ENCODE results near the gene NUCB1. TPM values are rescaled to one million over a fixed set of nuclear protein-coding genes. Genes with fewer than 3 reads are reported as not detected.
"Not testable (repeated sequence)": the region's sequence is repeated elsewhere in the genome, so short reads cannot be mapped to it uniquely, and the experiment has no call there.

NUCB1 gene
- total RNA-seq, 1 donor from 2014 or later, result 234 TPM

DNA sequence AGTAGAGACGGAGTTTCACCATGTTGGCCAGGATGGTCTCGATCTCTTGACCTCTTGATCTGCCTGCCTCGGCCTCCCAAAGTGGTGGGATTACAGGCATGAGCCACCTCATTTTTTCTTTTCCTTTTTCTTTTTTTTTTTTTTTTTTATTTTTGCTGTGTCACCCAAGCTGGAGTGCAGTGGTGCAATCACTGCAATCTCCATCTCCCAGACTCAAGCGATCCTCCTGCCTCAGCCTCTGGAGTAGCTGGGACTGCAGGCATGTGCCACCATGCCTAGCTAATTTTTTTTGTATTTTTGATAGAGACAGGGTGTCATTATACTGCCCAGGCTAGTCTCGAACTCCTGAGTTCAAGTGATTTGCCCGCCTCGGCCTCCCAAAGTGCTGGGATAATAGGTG is 2.2 kb downstream of the NUCB1 start:
- intact Hi-C loops (cut with micrococcal nuclease), result not testable (repeated sequence)

DNA sequence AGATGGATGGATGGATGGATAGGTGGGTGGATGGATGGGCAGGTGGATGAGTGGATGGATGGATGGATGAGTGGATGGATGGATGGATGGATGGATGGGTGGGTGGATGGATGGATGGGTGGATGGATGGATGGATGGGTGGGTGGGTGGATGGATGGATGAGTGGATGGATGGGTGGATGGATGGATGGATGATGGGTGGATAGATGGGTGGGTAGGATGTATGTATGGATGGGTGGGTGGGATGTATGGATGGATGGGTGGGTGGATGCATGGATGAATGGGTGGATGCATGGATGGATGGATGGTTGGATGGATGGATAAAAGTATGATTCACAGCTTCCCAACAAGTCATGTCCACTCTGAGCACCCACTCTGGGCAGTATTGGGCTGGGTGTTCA is 3.7 kb downstream of the NUCB1 start:
- intact Hi-C loops (cut with micrococcal nuclease), result not testable (repeated sequence)

GRCh38 chr19:48905664-48906063 is 5.6 kb downstream of the NUCB1 start:
- intact Hi-C loops (cut with micrococcal nuclease), result no loop called here

GRCh38 chr19:48906324-48906723 is 6.2 kb downstream of the NUCB1 start:
- intact Hi-C loops (cut with micrococcal nuclease), result no loop called here

DNA sequence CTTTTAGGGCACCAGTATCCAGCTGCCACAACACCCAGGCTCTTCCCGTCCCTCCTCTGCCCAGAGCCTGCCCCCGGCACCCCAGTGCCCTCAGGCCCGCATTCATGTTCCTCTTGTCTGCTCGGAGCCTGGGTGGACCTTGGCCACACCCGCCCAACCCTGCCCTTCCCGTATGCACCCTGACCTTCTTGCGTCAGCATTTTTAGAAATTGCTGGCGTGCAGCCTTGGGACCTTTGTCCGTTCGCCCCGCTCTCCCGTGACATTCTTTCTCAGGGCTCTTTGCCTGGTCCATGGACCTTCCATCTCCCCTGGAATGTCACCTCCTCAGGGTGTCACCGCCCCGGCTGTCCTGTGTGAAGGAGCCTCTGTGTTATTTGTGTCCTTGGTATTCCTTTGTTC is 7.6 kb downstream of the NUCB1 start:
- intact Hi-C loops (cut with micrococcal nuclease), result no loop called here

DNA sequence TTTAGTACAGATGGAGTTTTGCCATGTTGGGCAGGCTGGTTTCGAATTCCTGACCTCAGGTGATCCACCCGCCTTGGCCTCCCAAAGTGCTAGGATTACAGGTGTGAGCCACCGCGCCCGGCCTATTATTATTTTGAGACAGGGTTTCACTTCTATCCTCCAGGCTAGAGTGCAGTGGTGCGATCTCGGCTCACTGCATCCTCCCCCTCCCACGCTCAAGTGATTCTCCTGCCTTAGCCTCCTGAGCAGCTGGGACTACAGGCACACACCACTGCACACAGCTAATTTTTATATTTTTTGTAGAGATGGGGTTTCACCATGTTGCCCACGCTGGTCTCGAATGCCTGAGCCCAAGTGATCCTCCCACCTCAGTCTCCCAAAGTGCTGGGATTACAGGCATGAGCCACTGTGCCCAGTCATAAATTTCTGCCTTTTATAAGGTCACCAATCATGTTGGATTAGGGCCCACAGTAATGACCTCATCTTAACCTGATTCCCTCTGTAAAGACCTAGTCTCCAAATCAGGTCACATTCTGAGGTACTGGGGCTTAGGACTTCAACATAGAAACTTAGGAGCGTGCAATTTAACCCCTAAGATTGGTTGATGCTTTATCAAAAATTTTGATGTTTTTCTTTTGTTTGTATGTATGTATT is 9.4 kb downstream of the NUCB1 start:
- intact Hi-C loops (cut with micrococcal nuclease), result not testable (repeated sequence)

DNA sequence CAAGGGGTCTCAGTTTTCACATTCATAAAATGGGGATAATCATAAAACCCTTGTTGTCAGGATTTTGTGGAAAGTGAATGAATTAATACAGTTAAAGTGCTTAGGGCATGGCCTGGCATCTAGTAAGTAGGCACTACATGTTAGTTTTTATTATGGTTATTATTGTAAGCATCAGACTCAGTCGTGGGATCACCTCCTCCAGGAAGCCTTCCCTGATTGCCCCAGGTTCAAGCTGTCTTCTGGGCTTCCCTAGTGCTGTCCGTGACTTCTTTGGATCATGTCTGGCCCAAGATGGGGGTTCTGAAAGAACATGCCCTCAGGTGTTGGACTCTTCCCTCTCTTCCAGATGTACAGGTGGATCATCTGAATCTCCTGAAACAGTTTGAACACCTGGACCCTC is 10.7 kb downstream of the NUCB1 start:
- intact Hi-C loops (cut with micrococcal nuclease), result no loop called here

GRCh38 chr19:48913114-48913889 is 13.2 kb downstream of the NUCB1 start:
- intact Hi-C loops (cut with micrococcal nuclease), result no loop called here

GRCh38 chr19:48914181-48914580 is 14.1 kb downstream of the NUCB1 start:
- intact Hi-C loops (cut with micrococcal nuclease), result no loop called here

DNA sequence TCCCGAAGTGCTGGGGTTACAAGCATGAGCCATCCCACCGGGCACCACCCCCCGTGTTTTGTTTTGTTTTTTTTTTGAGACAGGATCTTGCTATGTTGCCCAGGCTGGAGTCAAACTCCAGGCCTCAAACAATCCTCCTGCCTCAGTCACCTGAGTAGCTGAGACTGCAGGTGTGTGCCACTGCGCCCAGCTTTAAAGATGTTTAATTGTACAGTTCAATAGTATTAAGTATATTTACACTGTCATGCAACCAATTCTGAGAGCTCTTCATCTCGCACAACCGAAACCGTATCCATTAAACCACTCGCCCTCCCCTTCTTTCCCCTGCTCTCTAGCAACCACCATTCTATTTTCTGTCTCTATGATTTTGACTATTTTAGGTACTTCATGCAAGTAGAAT is 15.6 kb downstream of the NUCB1 start:
- intact Hi-C loops (cut with micrococcal nuclease), result no loop called here

- intact Hi-C loops (cut with micrococcal nuclease), result no loop called here
Measured at GRCh38 chr19:48918071-48918470, 18.0 kb downstream of the NUCB1 start.

DNA sequence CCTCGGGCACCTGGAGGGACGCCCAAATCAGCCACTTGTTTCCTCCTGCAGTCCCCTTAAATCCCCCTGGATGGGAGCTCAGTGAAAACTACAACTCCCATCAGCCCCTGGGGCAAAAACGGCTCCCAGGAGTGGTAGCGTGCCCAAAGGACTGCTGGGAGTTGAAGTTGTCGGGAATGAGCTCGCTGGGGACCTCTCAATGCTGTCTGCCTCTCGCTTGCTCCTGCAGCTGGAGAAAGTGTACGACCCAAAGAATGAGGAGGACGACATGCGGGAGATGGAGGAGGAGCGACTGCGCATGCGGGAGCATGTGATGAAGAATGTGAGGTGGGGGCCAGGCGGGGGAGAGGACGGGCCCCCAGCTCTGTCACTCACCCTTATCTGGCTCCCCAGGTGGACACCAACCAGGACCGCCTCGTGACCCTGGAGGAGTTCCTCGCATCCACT is 18.7 kb downstream of the NUCB1 start:
- intact Hi-C loops (cut with micrococcal nuclease), result no loop called here

- intact Hi-C loops (cut with micrococcal nuclease), result not testable (repeated sequence)
Measured at GRCh38 chr19:48919271-48919670, 19.2 kb downstream of the NUCB1 start.

DNA sequence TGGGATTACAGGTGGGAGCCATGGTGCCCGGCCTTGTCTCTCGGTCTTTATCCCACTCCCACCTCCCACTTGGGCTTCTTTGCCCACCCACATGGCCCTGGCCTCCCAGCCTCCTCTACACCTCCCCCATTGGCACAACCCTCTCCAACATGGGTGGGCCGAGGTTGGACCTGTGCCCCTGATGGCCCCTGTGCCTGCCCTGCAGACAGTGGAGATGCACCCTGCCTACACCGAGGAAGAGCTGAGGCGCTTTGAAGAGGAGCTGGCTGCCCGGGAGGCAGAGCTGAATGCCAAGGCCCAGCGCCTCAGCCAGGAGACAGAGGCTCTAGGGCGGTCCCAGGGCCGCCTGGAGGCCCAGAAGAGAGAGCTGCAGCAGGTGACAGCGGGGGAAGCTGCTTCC is 20.8 kb downstream of the NUCB1 start:
- intact Hi-C loops (cut with micrococcal nuclease), result no loop called here

DNA sequence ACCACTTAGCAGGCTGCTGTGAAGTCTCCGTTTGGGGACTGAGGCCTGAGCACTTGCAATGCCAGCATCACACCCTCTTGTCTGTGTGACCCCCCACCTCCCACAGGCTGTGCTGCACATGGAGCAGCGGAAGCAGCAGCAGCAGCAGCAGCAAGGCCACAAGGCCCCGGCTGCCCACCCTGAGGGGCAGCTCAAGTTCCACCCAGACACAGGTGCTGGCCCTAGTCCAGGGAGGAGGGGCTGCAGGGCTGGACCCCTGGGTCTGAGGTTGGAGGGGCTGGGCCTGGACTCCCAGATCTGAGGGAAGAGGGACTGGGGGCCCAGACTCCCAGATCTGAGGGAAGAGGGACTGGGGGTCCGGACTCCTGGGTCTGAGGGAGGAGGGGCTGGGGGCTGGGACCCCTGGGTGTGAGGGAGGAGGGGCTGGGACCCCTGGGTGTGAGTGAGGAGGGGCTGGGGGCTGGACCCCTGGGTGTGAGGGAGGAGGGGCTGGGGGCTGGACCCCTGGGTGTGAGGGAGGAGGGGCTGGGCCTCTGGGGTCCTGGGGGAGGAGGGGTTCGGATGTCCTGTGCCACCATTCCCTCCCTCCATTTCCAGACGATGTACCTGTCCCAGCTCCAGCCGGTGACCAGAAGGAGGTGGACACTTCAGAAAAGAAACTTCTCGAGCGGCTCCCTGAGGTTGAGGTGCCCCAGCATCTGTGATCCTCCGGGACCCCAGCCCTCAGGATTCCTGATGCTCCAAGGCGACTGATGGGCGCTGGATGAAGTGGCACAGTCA is 21.8 kb downstream of the NUCB1 start:
- intact Hi-C loops (cut with micrococcal nuclease), result no loop called here

DNA sequence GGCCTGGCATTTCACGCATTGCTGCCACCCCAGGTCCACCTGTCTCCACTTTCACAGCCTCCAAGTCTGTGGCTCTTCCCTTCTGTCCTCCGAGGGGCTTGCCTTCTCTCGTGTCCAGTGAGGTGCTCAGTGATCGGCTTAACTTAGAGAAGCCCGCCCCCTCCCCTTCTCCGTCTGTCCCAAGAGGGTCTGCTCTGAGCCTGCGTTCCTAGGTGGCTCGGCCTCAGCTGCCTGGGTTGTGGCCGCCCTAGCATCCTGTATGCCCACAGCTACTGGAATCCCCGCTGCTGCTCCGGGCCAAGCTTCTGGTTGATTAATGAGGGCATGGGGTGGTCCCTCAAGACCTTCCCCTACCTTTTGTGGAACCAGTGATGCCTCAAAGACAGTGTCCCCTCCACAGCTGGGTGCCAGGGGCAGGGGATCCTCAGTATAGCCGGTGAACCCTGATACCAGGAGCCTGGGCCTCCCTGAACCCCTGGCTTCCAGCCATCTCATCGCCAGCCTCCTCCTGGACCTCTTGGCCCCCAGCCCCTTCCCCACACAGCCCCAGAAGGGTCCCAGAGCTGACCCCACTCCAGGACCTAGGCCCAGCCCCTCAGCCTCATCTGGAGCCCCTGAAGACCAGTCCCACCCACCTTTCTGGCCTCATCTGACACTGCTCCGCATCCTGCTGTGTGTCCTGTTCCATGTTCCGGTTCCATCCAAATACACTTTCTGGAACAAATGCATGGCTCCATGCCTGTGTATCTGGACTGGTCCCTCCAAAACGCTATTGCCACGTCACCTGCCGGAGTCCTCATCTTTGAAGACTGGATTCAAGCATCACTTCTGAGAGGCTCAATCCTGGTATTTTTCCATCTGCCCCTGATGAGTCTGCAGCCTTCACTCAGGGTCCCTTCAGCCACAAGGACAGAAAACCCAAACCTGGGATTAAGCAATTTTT is 22.7 kb downstream of the NUCB1 start:
- intact Hi-C loops (cut with micrococcal nuclease), result no loop called here

GRCh38 chr19:48925240-48925843 is 25.2 kb downstream of the NUCB1 start:
- intact Hi-C loops (cut with micrococcal nuclease), result no loop called here

- intact Hi-C loops (cut with micrococcal nuclease), result not testable (repeated sequence)
Measured at GRCh38 chr19:48925890-48926289, 25.8 kb downstream of the NUCB1 start.

GRCh38 chr19:48926909-48927308 is 26.8 kb downstream of the NUCB1 start:
- intact Hi-C loops (cut with micrococcal nuclease), result no loop called here

DNA sequence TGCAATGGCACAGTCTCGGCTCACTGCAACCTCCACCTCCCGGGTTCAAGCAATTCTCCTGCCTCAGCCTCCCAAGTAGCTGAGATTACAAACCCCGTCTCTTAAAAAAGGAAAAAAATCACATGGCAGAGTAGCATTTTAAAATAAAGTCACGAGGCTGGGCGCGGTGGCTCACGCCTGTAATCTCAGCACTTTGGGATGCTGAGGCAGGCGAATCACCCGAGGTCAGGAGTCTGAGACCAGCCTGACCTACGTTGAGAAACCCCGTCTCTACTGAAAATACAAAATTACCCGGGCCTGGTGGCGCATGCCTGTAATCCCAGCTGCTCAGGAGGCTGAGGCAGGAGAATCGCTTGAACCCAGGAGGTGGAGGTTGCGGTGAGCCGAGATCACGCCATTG is 27.6 kb downstream of the NUCB1 start:
- intact Hi-C loops (cut with micrococcal nuclease), result loop anchor here (1.0 kb wide), 1 partner anchor 24 kb away; no protein-coding TSS in a partner anchor
